ENCODE measurements around the gene DYNC1I2.

DYNC1I2 gene

DNA sequence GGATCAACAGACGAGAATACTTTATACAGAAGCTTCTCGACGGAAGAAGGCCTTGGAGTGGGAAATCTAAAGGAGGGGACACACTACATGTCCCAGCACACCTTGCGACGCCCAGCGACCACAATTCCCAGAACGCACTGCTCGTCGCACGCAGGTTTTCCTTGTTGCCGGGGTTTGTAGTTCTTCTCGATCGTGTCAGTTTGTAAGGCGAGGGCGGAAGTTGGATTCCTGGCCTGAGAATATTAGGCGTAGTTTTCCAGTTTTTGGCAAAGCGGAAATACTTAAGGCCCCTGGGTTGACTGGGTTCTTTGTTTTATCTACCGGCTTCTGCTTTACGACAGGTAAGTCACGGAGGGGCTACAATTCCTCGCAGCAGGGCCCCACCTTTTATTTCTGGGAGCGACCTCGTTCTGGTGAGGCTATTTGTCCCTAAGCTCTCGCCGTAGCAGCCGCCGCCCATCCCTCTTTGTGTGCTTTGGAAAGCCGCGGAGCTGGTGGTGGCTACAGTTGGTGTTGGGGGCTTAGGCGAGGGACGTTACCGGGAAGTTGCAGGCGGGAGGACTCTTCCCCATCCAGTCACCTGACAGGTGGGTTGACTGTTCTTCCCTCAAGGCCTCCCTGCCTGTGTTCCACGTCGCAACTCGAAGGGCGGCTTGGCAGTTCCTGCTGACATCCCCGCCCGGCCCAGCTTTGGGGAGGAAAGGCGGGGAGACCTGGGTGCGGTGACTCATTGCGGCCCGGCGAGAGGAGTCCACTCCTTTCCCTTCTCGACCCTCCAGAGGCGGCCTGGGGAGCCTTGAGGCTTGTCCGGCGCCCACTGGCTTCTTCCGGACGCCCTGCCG lies at the start of gene DYNC1I2:
DYNC1I2 (plus strand) TSS at position 183 of the 842 bp plus-strand sequence. CDS start 2,687 bp downstream, outside the sequence.
- peak; percentile 77 to 87 (median 82) for DNase-seq

DNA sequence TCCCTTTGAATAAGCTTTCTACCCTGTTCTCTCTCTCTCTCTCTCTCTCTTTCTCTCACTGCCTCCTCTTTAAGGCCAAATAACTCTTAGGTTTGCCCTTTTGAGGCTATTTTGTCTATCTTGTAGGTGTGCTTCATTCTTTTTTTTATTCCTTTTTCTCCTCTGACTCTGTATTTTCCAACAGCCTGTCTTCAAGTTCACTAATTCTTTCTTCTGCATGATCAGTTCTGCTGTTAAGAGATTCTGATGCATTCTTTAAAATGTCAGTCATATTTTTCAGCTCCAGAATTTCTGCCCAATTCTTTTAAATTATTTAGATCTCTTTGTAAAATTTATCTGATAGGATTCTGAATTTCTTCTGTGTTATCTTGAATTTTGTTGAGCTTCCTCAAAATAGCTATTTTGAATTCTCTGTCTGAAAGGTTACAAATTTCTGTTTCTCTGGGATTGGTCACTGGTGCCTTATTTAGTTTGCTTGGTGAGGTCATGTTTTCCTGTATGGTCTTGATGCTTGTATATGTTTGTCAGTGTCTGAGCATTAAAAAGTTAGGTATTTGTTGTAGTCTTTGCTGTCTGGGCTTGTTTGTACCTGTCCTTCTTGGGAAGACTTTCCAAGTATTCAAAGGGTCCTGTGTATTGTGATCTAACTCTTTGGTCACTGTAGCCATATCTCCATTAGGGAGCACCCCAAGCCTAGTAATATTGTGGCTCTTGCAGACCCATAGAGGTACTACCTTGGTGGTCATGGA lies 35.4 kb upstream of the DYNC1I2 start:
- DNase-seq = no peak

DNA sequence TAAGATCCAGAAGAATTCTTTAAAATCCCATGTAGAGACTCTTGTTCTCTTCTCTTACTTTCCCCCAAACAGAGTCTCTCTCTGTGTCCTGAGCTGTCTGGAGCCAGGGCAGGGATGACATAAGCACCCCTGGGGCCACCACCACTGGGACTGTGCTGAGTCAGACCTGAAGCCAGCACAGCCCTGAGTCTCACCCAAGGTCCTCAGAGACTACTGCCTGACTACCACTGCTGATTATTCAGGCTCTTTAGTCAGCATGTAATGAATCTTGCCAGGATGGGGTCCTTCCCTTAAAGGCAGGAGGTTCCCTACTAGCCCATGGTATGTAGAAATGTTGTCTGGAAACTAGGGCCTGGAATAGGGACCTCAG lies 34.9 kb upstream of the DYNC1I2 start:
- DNase-seq = no peak

DNA sequence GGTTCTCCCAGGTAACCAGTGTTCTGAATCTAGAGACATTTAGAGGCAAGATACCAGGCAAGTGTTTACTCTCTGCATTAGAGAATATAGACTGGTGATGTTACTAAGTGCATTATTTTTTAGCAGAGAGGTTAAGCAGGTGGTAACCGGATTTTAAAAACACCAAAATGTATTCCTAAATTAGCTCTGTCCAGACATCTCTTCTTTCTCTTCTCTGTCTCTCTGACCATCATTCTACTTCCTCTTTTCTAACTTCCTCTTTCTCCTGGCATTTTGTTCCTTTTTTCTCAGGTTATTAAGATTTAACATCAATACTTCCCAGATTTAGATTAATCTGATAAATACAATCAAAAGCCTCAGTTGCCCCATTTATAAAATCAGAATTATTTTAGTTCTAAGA lies 31.7 kb upstream of the DYNC1I2 start:
- DNase-seq = no peak

DNA sequence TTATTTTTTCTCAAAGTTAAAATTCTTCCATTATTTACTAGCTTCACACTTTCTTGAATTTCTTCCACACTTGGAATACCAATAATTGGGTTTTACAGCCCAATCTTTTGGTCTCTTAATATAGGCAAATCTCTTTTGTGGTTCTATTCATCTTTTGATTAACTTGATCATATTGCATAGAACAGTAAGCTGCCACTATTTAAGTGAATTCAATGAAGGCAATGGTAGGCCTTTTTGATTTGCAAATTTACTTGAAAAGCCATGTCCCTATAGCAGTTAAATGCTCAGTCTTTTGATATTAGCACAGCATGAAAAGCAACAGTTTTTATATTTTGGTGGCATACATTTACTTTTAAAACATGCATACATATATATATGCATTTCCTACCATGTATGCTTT lies 20.2 kb upstream of the DYNC1I2 start:
- no peak for DNase-seq

DNA sequence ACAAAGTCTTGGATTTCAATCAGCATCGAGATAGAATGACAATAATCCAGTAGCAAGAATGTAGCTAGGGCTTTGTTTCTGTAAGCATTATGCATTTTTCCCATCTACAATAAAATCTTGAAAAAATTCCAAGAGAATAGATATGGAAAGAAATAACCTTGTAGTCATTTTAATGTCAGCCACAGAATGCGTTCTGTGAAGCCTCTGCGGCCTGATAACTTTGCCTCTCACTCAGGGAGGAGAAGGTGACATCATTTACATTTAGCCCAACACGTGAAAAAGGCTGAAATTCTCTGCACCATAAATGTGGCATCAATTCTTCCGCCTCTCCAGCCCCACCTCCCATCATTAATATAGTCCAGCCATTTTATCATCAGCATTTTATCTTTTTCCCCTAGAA lies 19.1 kb upstream of the DYNC1I2 start:
- no peak for DNase-seq

DNA sequence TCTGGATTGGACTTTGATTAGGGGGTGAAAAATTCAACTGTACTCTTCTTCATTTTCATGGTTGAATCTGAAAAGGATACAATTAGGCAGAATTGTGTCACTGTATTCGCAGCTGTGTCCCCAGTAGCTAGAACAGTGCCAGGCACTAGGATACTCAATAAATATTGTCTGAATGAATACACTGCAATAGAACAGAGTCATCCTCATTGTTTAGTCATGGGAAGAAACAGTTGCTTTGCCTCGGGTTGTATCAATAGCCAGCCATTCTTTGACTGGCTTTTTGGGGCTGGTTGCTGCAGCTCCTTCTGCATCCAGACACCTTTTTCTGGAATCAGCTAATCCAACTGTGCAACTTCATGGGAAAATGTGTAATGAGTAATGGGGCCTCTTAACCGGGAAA lies 18.1 kb upstream of the DYNC1I2 start:
- no peak for DNase-seq

DNA sequence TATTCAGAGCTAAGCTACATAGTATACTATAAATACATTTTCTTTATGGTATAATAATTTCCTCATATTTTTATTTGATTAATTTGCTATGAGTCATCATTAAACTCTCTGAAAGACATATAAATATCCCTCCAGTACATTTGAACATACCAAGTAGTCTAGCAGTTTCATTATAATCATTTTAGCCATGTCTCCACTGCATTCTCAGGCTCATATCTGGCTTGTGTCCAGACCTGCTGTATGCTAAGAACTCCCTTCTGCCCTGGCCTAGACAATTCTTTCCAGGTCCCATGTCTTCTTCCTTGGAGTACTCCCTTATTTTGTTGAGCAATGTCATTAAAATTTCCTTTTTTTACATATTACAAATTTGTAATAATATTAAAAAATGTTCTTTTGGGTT lies 16.6 kb upstream of the DYNC1I2 start:
- DNase-seq = no peak

DNA sequence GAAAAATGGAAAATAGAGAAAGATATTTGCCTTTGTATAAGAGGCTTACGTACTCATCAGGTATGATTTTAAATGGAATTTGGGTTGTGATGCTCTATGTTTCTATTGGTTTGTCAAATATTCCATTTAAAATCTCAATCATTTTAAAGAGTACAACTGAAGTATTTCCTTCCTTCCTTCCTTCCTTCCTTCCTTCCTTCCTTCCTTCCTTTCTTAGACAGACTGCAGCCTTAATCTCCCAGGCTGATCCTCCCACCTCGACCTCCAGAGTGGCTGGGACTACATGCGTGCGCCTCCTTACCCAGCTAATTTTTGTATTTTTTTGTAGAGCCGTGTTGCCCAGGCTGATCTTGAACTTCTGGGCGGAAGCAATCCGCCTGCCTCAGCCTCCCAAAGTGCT lies 15.4 kb upstream of the DYNC1I2 start:
- no peak for DNase-seq

DNA sequence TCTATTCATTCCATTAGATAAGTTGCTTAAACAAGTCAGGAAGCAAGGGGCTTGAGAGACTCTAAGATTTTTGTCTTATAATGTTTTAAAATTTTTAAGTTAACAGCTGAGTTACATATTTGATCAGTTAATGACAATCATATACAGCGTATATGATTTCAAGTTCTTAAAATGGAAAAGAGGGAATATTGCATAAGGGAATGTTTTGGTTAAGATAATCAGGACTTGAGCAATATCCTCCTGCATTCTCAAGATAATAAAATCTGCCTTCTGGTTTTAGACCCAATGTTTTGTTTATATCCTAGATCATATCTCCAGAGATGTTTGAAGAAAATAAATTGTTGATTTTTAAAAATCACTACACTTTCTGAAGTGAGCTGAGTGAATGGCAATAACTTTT lies 13.4 kb upstream of the DYNC1I2 start:
- DNase-seq = no peak

DNA sequence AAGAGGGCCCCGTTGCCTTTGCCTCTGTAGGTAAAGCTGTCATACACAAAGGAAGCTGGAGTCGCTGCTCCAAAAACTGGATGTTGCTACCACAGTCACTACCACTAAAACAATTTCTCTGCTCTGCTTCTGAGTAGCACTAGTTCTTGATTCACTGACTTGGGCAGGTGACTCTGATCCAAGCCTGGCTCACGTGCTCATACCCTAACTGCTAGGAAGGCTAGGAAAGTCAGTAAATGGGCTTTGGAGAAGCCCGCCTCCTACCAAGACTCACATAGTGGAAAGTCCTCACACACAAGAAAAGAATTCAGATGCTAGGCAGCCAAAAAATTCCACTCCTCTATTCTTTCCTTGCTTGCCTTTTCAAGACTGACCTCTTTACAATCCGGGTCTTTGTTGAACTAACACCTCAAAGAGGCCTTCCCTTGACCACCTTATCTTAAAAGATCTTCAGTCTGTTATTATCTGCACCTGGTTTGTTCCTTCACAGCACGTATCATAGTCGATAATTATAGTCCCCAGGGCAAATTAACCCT lies 11.4 kb upstream of the DYNC1I2 start:
- DNase-seq = peak in 1 of 3 experiments; percentile 8

DNA sequence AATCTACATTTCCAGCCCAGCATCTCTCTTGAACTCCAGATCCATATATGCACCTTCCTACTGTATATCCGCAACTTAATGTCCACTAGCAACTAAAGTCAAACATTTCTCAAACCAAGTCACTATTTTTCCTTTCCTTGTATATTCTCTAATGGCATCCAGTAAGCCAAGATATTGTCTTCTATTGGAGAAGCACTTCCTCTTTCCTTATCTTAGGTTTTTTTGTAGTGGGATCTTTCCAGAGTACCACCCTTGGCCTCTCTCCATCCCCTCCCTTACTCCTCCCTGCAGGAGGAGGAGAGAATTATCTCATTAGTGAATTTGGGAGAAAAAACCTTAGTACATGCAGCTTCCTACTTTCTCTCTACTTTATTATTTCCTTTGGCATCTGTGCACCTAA lies 8.7 kb upstream of the DYNC1I2 start:
- no peak for DNase-seq

DNA sequence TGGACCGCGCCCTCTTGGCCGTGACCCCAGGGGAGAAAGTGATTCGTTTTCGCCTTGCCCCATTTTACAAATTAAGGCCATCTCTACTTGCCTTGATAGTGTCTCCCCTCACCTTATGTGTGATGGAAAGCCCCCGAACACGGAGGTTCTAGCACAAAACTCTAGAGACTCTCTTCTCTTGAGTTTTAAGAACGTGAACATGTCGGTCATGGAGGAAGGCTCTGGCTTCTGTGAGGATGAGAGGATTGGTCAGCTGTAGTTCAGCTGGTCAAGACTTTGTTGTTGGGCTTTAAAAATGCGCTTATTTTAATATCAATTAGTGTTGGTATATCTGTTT lies 828 bp downstream of the DYNC1I2 start:
- peak in 1 of 3 experiments; percentile 33 for DNase-seq

DNA sequence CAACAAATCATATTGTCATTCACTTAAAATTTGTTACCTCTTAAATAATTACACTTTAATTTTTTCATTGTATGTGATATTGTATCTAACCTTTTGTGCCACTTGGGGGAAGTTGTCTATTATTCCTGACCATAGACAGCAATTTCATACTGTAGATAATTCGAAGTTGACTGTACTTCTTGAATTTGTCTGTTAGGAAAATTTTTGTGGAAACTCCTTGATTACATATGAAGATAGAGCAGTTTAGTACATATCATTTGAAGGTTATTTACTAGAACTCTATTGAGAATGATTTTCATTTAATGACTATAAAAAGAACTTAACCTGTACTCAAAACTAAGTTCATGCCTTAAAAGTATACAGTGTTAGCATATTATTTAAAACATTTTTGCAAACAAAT lies 5.1 kb downstream of the DYNC1I2 start:
- DNase-seq = no peak

DNA sequence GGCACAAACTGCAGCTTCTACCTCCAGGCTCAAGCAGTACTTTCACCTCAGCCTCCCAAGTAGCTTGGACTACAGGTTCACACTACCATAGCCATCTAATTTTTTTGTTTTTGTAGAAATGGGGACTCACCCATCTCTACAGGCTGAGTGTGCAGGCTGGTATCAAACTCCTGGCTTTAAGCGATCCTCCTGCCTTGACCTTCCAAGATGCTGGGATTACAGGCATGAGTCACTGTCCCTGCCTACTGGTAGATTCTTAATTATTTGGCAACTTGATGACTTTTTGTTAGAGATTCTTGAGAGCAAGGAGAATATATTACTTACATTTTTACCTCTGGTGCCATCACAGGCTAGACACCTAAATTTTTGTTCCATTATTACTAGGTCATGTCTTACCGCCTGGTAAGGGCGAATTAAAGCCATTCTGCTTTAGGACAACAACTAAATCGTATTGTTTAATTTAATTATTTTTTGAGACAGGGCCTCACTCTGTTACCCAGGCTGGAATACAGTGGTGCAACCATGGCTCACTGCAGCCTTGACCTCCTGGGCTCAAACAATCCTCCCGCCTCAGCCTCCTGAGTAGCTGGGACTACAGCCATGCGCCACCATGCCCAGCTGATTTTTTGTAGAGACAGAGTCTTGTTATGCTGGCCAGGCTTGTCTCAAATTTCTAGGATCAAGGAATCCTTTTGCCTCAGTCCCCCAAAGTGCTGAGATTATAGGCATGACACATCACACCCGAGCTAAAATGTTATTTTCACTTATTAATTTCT lies 15.7 kb downstream of the DYNC1I2 start:
- DNase-seq = no peak

DNA sequence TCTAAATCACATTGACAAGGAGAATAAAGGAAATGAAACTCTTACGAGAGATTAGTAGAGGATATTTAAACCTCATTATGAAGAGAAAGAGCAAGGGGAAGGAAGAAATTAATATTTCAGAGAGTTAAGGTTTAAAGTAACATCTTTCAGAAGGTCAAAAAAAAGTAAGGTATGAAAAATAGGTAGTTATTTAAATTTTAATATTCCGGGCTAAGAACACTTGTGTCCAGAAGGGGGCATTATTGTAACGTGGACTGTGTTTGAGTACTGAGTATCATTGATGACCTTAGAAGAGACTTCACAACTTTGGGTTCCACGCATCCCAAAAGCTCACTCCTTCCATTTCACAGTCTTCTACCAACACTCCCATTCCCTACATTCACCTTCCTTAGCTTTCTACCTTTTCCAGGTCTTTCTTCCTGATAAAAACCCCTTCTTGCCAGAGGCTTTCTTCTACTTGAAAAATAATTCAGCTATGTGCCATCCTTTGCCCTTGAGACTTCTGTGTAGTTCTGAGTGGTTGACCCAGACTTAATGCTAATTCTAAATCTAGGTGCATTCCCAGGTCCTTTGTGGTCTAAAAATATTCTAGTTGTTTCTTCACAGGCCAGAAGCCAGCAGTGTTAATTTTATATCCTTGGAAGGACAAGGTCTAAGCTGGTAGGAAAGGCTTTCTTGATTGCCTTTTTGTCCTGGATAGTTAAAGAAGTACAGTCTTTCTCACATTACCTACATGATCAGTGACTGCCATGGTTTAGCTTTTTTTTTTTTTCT lies 16.5 kb downstream of the DYNC1I2 start:
- peak in 2 of 3 experiments; percentile 0 to 8 for DNase-seq

DNA sequence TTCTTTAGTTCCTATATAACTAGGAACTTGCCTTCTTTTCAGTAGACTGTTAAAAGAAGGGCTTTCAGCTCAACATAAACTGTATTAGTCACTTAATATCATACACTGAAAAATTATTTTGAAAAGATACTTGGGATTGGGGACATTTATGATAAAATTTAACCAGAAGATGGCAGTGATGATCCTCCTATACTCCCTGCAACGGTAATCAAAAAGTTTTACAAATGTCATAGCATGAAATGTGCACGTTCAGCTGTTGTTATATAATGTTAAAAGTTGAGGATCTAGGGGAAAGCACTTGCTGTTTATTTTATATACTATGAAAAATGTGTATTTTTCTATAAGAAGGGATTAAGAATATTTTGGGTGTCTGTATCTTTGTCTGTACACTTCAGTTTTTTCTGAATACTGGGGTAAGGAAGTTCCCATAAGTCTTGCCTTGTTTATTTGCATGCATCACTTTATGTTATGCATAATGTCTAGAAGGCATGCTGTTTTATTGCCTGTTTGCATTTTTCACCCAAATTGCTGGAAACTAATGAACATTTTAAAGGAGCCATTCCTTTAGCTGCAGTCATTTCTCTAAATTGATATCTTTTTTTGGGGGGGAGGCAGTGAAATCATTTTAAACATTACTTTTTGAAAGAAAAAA lies 19.0 kb downstream of the DYNC1I2 start:
- peak in 1 of 3 experiments; percentile 9 for DNase-seq

DNA sequence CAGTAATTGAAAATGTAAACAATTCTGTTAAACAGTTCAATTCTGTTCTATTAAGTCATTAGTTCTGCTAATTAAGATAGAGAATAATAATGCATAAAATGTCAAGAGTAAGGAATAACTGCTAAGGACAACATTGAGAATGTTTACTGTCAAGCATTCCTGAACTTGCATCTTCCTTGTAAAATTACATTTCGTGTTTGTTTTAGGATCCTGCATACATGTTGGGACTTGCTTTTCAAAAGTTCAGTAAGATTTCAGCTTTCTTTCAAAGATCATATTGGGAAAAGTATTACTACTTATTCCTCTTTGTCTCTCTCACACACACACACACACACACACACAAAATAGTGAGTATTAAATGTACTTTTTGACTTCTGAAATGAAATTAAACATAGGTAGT lies 20.5 kb downstream of the DYNC1I2 start:
- DNase-seq = no peak

DNA sequence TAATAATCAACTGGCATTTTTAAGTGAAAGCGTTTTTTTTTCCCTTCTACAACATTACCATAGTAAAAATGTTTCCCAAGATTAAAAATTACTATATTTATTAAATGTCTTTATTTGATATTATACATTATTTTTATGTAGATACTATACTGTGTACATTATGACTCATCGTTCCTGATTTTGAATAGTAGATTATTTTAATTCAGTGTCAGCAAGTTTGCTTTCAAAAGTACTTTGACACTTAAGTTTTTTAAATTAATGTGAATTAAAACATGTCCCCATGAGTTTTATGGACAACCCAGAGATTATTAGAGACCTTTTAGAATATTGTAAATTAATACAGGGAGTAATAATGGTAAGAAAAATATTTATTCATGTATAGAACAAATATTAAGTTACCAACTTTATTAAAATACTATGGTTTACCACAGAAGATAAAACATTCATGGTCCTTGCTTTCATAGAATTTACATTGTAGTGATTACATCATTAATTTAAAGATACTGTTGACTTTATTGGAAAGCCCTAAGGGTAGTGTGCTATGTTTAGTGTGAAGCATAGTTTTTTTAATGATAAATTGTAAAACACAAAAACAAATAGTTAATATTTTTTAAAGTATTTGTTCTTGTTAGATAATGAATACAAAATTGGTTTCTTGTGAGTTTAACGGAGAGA lies 21.9 kb downstream of the DYNC1I2 start:
- no peak for DNase-seq

DNA sequence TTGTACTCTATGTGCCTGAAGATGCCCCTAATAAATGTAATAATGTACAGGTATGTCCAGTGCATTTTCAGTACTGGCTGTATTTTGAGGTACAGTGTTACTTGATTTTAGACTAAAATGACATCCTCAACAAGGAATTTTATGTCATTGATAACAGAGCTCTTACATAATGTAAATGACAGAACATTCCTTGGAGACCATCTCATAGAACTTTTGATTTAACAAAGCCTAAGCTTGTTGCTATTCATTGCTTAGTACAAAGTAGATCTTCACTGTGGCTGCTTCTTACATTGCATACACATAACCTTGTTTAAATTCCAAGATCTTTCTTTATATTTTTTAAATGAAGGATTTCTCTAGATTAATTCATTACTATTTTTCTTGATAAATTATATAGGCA lies 24.1 kb downstream of the DYNC1I2 start:
- DNase-seq = no peak

DNA sequence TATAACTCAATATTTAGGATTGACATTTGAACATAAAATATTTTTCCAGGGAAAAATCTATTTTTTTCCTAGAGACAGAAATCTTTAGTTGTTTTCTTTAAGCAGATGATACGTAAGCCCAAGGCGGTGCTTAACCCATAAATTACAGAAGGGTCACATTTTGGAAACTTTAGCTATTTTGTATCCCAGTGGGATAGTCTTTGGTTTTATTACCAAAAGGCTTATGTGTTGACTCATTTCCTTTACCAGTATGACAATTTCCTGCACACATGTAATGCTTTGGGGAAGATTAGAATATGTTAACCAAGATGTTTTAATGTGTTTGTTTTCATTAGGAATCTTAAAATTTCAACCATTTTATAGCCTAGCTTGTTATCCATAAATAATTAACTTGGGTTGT lies 24.8 kb downstream of the DYNC1I2 start:
- no peak for DNase-seq

Data from NCI-H1417 (cell line).